HG03139 (cell line): ENCODE results near the gene BANP.
"Not testable (repeated sequence)": the region's sequence is repeated elsewhere in the genome, so short reads cannot be mapped to it uniquely, and the experiment has no call there.

Experiments
- ATAC-seq: cut with Tn5 transposase; IDR thresholded peaks from one replicate; pipeline ENCODE4 v1.9.1; 2021; ENCODE audit not compliant: unreplicated experiment

Gene BANP

GRCh38 chr16:87950765-87951551 is at the start of gene BANP:
TSS of gene BANP (plus strand) at chr16:87951434. CDS start at chr16:87975116, 23,682 bp downstream.
- ATAC-seq = peak; percentile 81

- not testable (repeated sequence) for ATAC-seq
Measured at GRCh38 chr16:87904963-87905362, 46.3 kb upstream of the BANP start.

GRCh38 chr16:87905521-87905920 is 45.7 kb upstream of the BANP start:
- not testable (repeated sequence) for ATAC-seq

GRCh38 chr16:87908101-87908500 is 43.1 kb upstream of the BANP start:
- not testable (repeated sequence) for ATAC-seq

- peak; percentile 75 for ATAC-seq
Measured at GRCh38 chr16:87909203-87909935, 41.9 kb upstream of the BANP start.

- ATAC-seq = not testable (repeated sequence)
Measured at GRCh38 chr16:87911106-87911763, 40.0 kb upstream of the BANP start.

- ATAC-seq = not testable (repeated sequence)
Measured at GRCh38 chr16:87912691-87913090, 38.5 kb upstream of the BANP start.

GRCh38 chr16:87914021-87914725 is 37.1 kb upstream of the BANP start:
- not testable (repeated sequence) for ATAC-seq

GRCh38 chr16:87914812-87915211 is 36.4 kb upstream of the BANP start:
- ATAC-seq = no peak

- no peak for ATAC-seq
Measured at GRCh38 chr16:87917503-87917902, 33.7 kb upstream of the BANP start.

- no peak for ATAC-seq
Measured at GRCh38 chr16:87918338-87918737, 32.9 kb upstream of the BANP start.

- ATAC-seq = no peak
Measured at GRCh38 chr16:87918866-87919680, 32.2 kb upstream of the BANP start.

GRCh38 chr16:87919681-87919994 is 31.6 kb upstream of the BANP start:
- ATAC-seq = no peak

GRCh38 chr16:87921236-87921773 is 29.9 kb upstream of the BANP start:
- ATAC-seq = no peak

GRCh38 chr16:87922250-87922871 is 28.9 kb upstream of the BANP start:
- ATAC-seq = no peak

- ATAC-seq = no peak
Measured at GRCh38 chr16:87924041-87924810, 27.0 kb upstream of the BANP start.

GRCh38 chr16:87924811-87925670 is 26.2 kb upstream of the BANP start:
- ATAC-seq = no peak
